Vagina (tissue), 2 donors: ENCODE results near the gene PCK1. TPM values are rescaled to one million over a fixed set of nuclear protein-coding genes. Genes with fewer than 3 reads are reported as not detected.

Source experiments
- DNase-seq, 2 donors: peaks; one replicate each; pipeline ENCODE4 v3.0.0-alpha.2; 2017; ENCODE audit errors: extremely low spot score in 2 of 2
- H3K27ac ChIP-seq: fragments of 200-600 bp; sonication (generic); one replicate; pipeline ENCODE4 v1.5.1; 2019
- H3K27me3 ChIP-seq: fragments of 200-600 bp; sonication (generic); one replicate; pipeline ENCODE4 v1.5.1; 2019
- H3K36me3 ChIP-seq, 2 donors: fragments of 200-600 bp; sonication (generic); one replicate each; pipeline ENCODE4 v1.5.1; 2017 to 2019
- H3K4me1 ChIP-seq: fragments of 200-600 bp; sonication (generic); one replicate; pipeline ENCODE4 v1.5.1; 2019
- H3K4me3 ChIP-seq, 2 donors: fragments of 200-600 bp; sonication (generic); 1 replicate in 1 of 2; 2 replicates in 1 of 2; pipeline ENCODE4 v1.5.1; 2016 to 2019
- H3K9me3 ChIP-seq: fragments of 200-600 bp; sonication (generic); one replicate; pipeline ENCODE4 v1.5.1; 2019
- POLR2A ChIP-seq, 2 donors: fragments of 450-650 bp; IDR thresholded peaks; one replicate each; pipeline ENCODE4 v1.6.1; 2017; ENCODE audit warnings: antibody characterized with exemption in 2 of 2, mild to moderate bottlenecking in 2 of 2, moderate library complexity in 2 of 2
- POLR2AphosphoS5 ChIP-seq, 2 donors: sonication (generic); formaldehyde crosslinking; IDR thresholded peaks; one replicate each; pipeline ENCODE4 v1.9.0; 2017; ENCODE audit warnings: antibody characterized with exemption in 2 of 2, mild to moderate bottlenecking in 2 of 2, low read depth in 1 of 2; ENCODE audit not compliant: insufficient read depth in 1 of 2
- intact Hi-C: fragments of 100-400 bp; cut with DNase I; formaldehyde crosslinking; loops from one replicate; pipeline ENCODE4 v1.15.1; 2023
- total RNA-seq: library from RNA; depleted of rRNA; stranded (reverse); fragments of >200 nt; gene quantifications from one replicate; pipeline ENCODE4 v1.2.3, GENCODE V29; 2016
- TF ChIP-seq, protein P1 (sequence below), 3 experiments: fragments of 450-650 bp in 2 of 3; fragments of 200-600 bp in 1 of 3; sonication (generic) in 1 of 3; IDR thresholded peaks; one replicate each; pipeline ENCODE4 v1.5.1; 2017 to 2019; ENCODE audit warnings: antibody characterized with exemption in 3 of 3, mild to moderate bottlenecking in 2 of 3, moderate library complexity in 2 of 3

The PCK1 gene
- total RNA-seq, 1 donor from 2014 or later, result 13.0 TPM

DNA sequence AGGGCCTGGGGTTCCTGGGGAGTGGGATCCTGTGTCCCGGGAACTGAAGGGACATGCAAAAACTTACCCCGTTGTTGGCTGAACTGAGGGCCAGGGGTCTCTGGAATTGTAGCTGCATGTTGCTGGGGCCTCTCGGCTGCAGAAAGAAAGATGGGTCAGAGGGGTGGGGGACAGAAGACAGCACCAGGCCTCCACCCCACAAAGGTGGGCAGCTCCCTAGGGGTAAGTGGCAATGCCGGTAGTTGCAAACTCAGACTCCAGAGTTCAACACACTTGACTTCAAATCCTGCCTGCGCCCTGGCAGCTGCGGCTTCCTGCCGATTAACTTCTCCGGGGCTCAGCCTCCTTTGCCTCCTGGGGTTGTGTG is 54.5 kb downstream of the PCK1 start:
- no peaks in the 10 kb centered on the region for H3K36me3 ChIP-seq
- H3K4me3 ChIP-seq, result no peak overlapping the region
- H3K27me3 ChIP-seq, result no peaks in the 10 kb centered on the region
- DNase-seq, result no peak
- no peaks in the 10 kb centered on the region for H3K9me3 ChIP-seq
- intact Hi-C loops, result no loop called here
- TF ChIP-seq POLR2AphosphoS5 (IDR thresholded peaks at IDR 0.05; ENCODE audit: insufficient read depth in 1 of 2, low read depth in 1 of 2) (no peak), POLR2A (IDR thresholded peaks at IDR 0.05) (no peak)
- TF ChIP-seq, protein P1, sequence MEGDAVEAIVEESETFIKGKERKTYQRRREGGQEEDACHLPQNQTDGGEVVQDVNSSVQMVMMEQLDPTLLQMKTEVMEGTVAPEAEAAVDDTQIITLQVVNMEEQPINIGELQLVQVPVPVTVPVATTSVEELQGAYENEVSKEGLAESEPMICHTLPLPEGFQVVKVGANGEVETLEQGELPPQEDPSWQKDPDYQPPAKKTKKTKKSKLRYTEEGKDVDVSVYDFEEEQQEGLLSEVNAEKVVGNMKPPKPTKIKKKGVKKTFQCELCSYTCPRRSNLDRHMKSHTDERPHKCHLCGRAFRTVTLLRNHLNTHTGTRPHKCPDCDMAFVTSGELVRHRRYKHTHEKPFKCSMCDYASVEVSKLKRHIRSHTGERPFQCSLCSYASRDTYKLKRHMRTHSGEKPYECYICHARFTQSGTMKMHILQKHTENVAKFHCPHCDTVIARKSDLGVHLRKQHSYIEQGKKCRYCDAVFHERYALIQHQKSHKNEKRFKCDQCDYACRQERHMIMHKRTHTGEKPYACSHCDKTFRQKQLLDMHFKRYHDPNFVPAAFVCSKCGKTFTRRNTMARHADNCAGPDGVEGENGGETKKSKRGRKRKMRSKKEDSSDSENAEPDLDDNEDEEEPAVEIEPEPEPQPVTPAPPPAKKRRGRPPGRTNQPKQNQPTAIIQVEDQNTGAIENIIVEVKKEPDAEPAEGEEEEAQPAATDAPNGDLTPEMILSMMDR (IDR thresholded peaks at IDR 0.05), result no peak
- H3K27ac ChIP-seq, result no peak overlapping the region
- H3K4me1 ChIP-seq, result no peaks in the 10 kb centered on the region

DNA sequence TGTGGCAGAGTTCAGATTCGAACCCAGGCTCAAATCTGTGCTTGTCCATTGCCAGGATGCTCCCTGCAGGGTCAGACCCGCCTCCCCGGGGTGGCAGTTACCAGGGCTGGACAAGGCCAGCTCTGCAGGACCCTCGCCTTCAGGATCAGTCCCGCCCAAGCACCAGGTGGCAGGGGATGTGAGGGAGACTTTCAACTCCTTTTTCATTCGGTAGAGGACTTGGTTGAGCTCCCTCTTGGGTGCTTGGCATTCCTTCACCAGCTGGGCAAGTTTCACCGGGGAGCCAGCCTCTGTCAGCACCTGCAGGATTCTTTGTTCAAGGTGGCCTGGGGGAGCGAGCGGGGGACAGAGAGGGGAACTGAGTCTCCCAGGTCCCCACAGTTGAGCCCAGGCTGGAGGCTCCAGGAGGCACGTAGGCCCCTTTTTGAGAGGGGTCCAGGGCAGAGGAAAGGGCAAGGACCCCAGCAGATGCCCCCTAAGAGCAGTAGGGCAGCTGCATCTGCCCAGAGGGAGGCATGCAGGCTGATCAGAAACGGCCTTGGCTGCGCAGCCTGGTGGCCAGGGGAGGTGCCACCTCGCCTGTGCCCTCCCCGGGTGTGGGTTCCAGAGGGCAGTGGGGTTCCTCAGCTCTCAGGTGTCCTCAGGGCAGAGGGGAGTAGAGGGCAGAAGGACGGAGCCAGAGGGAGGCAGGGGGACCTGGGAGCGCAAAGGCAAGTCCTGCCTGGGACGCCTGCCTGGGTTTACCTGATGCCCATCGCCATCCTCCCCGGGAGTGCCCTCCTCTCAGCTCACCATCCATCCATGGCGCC is 55.4 kb downstream of the PCK1 start:
- TF ChIP-seq POLR2AphosphoS5 (IDR thresholded peaks at IDR 0.05; ENCODE audit: insufficient read depth in 1 of 2, low read depth in 1 of 2) (no peak), POLR2A (IDR thresholded peaks at IDR 0.05) (no peak)
- TF ChIP-seq, protein P1 (IDR thresholded peaks at IDR 0.05), result no peak
- no peak overlapping the region for H3K4me3 ChIP-seq
- no peaks in the 10 kb centered on the region for H3K36me3 ChIP-seq
- H3K4me1 ChIP-seq, result peaks cover 3% of the 10 kb centered on the region
- no peak overlapping the region for H3K27ac ChIP-seq
- intact Hi-C loops, result no loop called here
- no peaks in the 10 kb centered on the region for H3K9me3 ChIP-seq
- H3K27me3 ChIP-seq, result no peaks in the 10 kb centered on the region
- DNase-seq, result peak; percentile 78 to 92

DNA sequence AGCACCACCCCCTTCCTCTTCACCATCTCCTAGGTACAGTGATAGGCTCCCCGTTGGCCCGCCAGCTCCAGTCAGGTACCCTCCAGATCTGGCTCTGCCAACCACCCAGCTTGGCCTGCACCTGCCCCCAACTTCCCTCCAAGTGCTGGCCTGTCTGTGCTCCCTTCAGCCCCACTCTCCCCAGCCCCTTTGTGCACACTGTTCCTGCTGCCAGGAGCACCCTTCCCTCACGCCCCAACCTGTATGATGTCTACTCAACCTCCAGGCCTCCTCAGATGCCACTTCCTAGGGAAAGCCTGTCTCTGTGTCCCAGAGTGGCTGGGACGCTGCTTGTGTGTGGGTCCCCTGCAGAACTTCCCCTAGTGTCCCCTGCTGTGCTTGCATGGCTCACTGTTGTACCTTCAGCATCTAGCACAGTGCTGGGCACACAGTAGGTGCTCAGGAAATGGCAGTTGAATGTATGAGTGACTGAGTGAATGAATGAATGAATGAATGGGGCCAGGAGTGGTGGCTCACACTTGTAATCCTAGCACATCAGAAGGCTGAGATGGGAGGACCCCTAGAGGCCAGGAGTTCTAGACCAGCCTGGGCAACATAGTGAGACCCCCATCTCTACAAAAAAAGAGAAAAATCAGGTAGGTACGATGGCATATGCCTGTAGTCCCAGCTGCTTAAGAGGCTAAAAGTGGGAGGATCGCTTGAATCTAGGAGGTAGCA is 56.3 kb downstream of the PCK1 start:
- H3K27ac ChIP-seq, result no peak overlapping the region
- no peaks in the 10 kb centered on the region for H3K27me3 ChIP-seq
- H3K4me3 ChIP-seq, result no peak overlapping the region
- intact Hi-C loops, result no loop called here
- no peaks in the 10 kb centered on the region for H3K9me3 ChIP-seq
- TF ChIP-seq, protein P1 (IDR thresholded peaks at IDR 0.05), result no peak
- TF ChIP-seq POLR2AphosphoS5 (IDR thresholded peaks at IDR 0.05; ENCODE audit: insufficient read depth in 1 of 2, low read depth in 1 of 2), result no peak
- TF ChIP-seq POLR2A (IDR thresholded peaks at IDR 0.05), result no peak
- H3K4me1 ChIP-seq, result peaks cover 11% of the 10 kb centered on the region
- H3K36me3 ChIP-seq, result no peaks in the 10 kb centered on the region
- DNase-seq, result peak; percentile 52 to 70

Other genes with a start within 250 kb of the PCK1 start
- gene SPO11, start 231.3 kb upstream of the PCK1 start, total RNA-seq, result not detected
- gene RAE1, start 209.9 kb upstream of the PCK1 start, total RNA-seq, result 21.1 TPM
- gene RBM38, start 169.7 kb upstream of the PCK1 start, total RNA-seq, result 24.8 TPM
- gene CTCFL, start 36.0 kb upstream of the PCK1 start, total RNA-seq, result not detected
- 0.74 TPM for gene ZBP1, start 59.3 kb downstream of the PCK1 start, total RNA-seq
- 11.3 TPM for gene PMEPA1, start 148.9 kb downstream of the PCK1 start, total RNA-seq